GM18498 (cell line): ENCODE results near the gene OR2D3.
"Not testable (repeated sequence)": the region's sequence is repeated elsewhere in the genome, so short reads cannot be mapped to it uniquely, and the experiment has no call there.

Experiments used
- ATAC-seq: cut with Tn5 transposase; IDR thresholded peaks from one replicate; pipeline ENCODE4 v1.9.1; 2021; ENCODE audit warnings: mild to moderate bottlenecking, moderate library complexity; ENCODE audit not compliant: unreplicated experiment

Gene OR2D3

DNA sequence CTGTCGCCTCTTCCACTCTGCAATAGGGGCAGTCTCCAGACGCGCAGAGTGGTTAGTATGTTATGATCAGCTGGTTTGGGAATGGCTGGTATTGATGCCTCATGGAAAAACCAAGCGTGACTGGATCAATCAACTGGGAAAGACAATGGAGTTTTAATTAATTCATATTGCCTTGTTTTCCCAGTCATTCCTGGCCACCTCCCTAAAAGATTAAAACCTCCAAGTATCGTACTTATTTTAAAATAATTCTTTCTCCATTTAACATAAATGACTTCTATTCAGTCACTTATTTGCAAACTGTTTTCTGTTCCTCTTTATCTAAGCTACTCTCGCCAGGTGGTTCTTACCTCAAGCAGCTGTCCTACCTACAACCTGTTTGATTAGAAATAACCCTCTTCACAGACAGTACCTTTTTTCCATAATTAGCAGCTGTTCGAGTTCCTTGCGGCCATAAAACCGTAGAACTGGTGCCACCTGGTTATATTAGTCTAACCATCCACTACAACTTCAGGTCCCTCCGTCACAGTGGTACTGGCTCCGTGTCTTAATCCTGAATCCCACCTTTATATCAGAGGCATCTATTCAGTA is 6.3 kb downstream of the OR2D3 start:
- peak; percentile 74 for ATAC-seq

DNA sequence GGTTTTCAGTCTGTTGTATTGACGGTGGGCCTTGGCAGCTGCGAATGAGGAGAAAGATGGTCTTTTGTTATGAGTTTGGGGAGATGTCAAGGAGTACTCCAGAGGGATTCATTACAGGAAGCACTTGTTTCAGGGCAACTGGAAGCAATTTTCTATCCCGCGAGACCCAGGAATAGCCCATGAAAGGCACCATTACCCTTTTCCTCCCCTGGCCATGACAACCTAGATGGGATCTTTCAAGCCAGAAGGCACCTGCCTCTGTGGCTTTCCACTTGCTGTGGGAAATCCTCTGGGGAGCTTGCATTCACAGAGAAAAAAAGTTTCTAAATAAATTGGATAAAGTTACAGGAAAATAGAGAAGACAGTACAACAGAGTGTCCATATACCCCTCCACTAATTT is 8.1 kb downstream of the OR2D3 start:
- ATAC-seq = no peak

DNA sequence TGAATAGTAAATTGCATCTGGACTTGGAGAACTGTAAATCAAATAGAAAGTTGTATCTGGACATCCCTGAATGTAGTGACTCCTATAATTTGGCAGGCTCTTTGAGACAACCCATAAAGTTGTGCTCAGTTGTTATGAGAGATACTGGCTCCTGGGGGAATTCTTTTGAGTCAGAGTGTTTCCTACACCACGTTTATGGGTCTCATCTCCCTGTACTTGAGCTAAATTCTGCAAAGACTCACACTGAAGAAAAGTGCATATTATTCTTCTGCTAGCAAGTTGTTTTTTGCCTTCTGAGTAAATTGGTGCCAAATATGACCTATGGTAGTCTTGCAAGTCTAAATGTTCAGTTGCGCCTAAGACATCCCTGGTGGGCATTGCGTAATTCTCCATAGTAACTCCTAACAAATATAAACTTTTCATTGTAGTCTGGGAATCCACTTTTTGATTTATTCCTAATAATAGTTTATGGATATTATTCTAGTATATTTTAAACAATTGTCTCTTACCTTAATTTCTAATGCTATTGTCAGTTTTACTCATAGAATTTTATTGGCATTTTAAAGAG is 10.4 kb downstream of the OR2D3 start:
- no peak for ATAC-seq

DNA sequence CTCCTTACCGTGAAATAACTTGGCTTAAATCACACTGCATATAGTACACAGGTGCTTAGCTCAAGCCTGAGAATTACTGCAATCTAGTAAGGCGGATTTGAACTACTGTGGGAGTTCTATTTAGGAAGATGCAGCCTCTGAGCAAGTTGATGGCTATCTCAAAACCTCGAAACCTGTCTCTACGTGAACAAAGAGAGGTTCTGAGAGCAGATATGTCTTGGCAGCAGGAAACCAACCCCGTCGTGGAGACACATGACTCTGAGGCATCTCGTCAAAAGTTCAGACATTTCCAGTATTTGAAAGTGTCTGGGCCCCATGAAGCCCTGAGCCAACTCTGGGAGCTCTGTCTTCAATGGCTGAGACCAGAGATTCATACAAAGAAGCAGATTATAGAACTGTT is 11.3 kb downstream of the OR2D3 start:
- ATAC-seq = no peak

DNA sequence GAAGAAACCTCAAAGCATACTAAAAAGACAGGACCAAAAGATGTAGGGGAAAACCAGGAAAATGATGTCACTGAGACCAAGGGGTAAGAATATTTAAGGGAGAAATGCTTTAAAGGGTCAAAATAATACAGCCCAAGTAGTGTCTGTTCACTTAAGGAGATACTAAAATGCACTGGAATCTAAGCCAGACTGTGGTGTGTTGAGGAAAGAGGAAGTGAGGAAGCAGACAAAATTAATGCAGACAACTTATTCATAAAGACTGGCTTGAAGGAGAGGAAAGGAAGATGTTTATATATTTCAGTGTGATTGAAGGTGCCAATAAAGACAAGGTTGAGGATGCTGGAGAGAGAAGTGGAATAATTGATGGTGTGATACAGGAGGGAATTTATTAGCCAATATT is 21.2 kb downstream of the OR2D3 start:
- ATAC-seq = no peak

DNA sequence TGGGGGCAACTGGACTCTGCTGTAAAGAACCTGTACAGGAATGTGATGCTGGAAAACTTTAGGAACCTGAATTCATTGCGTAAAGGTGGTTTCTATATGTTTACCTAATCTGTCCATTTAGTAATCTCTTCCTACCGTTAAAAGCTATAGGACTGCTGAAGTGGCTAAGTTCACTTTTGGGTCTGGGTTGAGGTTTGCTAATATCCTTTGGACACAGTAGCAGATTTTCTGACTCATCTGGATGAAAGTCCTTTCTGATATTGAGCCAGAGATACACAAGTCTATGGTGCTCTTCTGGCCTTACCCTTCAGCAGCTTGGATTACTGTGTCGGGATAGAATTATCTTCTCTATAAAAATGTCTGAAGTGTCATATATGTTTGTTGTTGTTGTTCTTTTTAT is 22.3 kb downstream of the OR2D3 start:
- no peak for ATAC-seq

DNA sequence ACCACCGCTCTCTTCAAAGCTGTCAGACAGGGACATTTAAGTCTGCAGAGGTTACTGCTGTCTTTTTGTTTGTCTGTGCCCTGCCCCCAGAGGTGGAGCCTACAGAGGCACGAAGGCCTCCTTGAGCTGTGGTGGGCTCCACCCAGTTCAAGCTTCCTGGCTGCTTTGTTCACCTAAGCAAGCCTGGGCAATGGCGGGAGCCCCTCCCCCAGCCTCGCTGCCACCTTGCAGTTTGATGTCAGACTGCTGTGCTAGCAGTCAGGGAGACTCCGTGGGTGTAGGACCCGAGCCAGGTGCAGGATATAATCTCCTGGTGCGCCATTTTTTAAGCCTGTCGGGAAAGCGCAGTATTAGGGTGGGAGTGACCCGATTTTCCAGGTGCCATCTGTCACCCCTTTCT is 33.4 kb downstream of the OR2D3 start:
- not testable (repeated sequence) for ATAC-seq

DNA sequence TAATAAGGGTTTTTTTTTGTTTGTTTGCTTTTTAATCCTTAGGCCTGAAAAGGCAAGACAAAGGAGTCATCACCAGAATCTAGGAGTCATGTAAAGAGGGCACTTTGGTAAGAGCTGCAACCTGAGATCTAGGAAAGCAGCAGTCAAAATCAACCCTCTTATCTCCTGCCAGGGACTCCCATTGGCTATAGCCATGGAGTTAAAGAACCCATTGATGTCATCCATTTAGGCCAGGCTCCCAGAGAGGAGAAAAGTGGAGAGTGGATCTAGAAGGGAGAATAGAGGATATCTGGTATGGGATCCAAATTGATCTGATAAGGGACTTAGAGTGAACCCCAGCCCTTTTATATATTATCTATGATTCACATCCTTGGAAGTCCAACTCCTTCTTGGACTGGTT is 41.3 kb downstream of the OR2D3 start:
- ATAC-seq = no peak

DNA sequence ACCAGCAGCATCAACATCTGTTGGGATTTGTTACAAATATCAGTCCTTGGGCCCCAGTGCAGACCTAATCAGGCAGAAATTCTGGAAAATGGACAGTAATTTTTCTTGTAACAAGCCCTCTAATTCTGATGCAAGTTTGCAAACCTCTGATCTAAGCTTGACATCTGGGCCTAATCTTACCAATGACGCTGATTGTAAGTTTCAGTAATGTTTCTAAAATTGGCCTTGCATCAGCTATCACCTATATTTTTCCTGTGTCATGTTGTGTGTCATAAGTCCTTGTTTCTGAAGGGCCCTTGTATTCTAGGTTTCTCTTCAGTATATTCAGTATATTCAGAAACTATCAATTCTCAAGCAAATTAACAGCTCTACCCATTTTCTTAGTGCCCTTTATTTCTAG is 41.9 kb downstream of the OR2D3 start:
- peak; percentile 80 for ATAC-seq

DNA sequence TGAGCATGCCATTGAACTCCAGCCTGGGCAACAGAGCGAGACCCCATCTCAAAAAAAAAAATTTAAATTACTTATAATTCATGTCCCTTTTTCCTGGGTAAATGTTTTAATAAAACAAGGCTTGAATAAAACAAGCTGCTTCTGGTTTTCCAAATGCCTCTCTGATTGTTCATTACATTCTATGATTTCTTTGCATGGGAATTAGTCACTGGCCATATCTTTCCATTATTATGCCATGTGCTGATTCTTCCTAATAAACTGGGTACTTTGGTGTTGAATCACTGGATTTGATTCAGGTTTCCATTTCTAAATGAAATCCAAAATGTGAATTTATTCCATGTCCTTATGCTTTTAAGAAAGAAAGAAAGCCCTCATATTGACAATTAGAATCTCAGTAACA is 48.0 kb downstream of the OR2D3 start:
- ATAC-seq = no peak

DNA sequence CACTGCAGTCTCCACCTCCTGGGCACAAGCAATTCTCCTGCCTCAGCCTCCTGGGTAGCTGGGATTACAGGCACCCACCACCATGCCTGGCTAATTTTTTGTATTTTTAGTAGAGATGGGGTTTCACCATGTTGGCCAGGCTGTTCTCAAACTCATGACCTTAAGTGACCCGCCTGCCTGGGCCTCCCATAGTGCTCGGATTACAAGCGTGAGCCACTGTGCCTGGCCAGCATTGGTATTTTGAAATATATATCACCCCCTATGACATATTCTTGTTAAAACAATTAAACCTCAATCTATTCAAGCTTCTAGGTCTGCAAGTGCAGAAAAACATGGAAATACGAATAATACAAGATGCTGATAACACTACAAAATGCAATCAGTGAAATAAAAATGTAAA is 49.1 kb downstream of the OR2D3 start:
- ATAC-seq = not testable (repeated sequence)
